SU-DHL-6 (cell line): Measurements from ENCODE around the gene SF3B1.

Experiments
- H2AFZ ChIP-seq: fragments of 200-600 bp; sonication (generic); 2 replicates; pipeline ENCODE4 v1.6.1; 2014; ENCODE audit warnings: low read depth, mild to moderate bottlenecking, moderate library complexity, mixed read lengths, antibody characterized with exemption, low read length; ENCODE audit not compliant: severe bottlenecking
- H3F3A ChIP-seq: fragments of 200-600 bp; shearing (Covaris generic); 2 replicates; pipeline ENCODE4 v1.6.0; 2016; ENCODE audit warnings: antibody characterized with exemption, mild to moderate bottlenecking; ENCODE audit not compliant: insufficient read depth
- H3K27ac ChIP-seq: fragments of 200-600 bp; sonication (generic); 2 replicates; pipeline ENCODE4 v1.5.1; 2016; ENCODE audit warnings: low read depth, mild to moderate bottlenecking, low read length, moderate library complexity, mixed read lengths
- H3K27me3 ChIP-seq: fragments of 200-600 bp; sonication (generic), shearing (Covaris generic); 2 replicates; pipeline ENCODE4 v1.6.0; 2014; ENCODE audit warnings: mild to moderate bottlenecking, low read length
- H3K36me3 ChIP-seq: fragments of 200-600 bp; sonication (generic); 2 replicates; pipeline ENCODE4 v1.6.1; 2014; ENCODE audit warnings: mild to moderate bottlenecking, low read length, mixed read lengths
- H3K4me2 ChIP-seq: fragments of 300-600, 200-600 bp; shearing (Covaris generic), sonication (generic); 2 replicates; pipeline ENCODE4 v1.6.0; 2014; ENCODE audit warnings: low read length, low read depth, mild to moderate bottlenecking; ENCODE audit not compliant: poor library complexity, severe bottlenecking
- H3K4me3 ChIP-seq: fragments of 200-600 bp; sonication (generic); 2 replicates; pipeline ENCODE4 v1.5.1; 2014; ENCODE audit warnings: antibody characterized with exemption, low read length, mild to moderate bottlenecking, mixed read lengths; ENCODE audit not compliant: insufficient read depth, poor library complexity, severe bottlenecking
- H3K79me2 ChIP-seq: fragments of 200-600 bp; sonication (generic); 2 replicates; pipeline ENCODE4 v1.6.1; 2014; ENCODE audit warnings: mild to moderate bottlenecking, low read length, moderate library complexity; ENCODE audit not compliant: insufficient read depth
- H3K9ac ChIP-seq: fragments of 200-600 bp; sonication (generic); 2 replicates; pipeline ENCODE4 v1.7.0; 2014; ENCODE audit warnings: mild to moderate bottlenecking, low read length
- H3K9me2 ChIP-seq: fragments of 200-600 bp; sonication (generic); replicated peaks from 2 replicates; pipeline ENCODE4 v1.6.1; 2014; ENCODE audit warnings: low read length; ENCODE audit not compliant: insufficient read depth
- H3K9me3 ChIP-seq: fragments of 200-600 bp; sonication (generic); 2 replicates; pipeline ENCODE4 v1.6.1; 2014; ENCODE audit warnings: low read length, mixed read lengths; ENCODE audit not compliant: insufficient read depth
- H4K20me1 ChIP-seq: fragments of 200-600 bp; sonication (generic); 2 replicates; pipeline ENCODE4 v1.6.1; 2014; ENCODE audit warnings: low read depth, mild to moderate bottlenecking, antibody characterized with exemption, low read length, moderate library complexity, mixed read lengths
- CTCF ChIP-seq: fragments of 200-600 bp; sonication (generic); IDR thresholded peaks from one replicate; pipeline ENCODE4 v1.5.1; 2017; ENCODE audit warnings: antibody characterized with exemption, mild to moderate bottlenecking, low read length, moderate library complexity; ENCODE audit not compliant: insufficient read depth, poor library complexity, severe bottlenecking
- EZH2phosphoT487 ChIP-seq: fragments of 200-600 bp; sonication (generic), shearing (Covaris generic); conservative IDR thresholded peaks from 2 replicates; pipeline ENCODE4 v1.6.1; 2018; ENCODE audit warnings: mild to moderate bottlenecking, antibody characterized with exemption, low read length, moderate library complexity, mixed read lengths

The SF3B1 gene

GRCh38 chr2:197431858-197432257 is 3.0 kb downstream of the SF3B1 start:
- peak overlapping the region; percentile 93 for H3K9ac ChIP-seq
- peak overlapping the region; percentile 89 for H3K4me2 ChIP-seq
- TF ChIP-seq EZH2phosphoT487 (no peak), CTCF (no peak)
- H3K27me3 ChIP-seq = no peaks in the 10 kb centered on the region
- H4K20me1 ChIP-seq = peaks cover 50% of the 10 kb centered on the region
- H3K4me3 ChIP-seq = peak overlapping the region; percentile 90
- H3K9me2 ChIP-seq = no peaks in the 10 kb centered on the region
- 0 out of 2 replicates have a peak, but pooled peaks cover 6% of the 10 kb centered on the region for H3K36me3 ChIP-seq
- peaks cover 7% of the 10 kb centered on the region; the same call in 1 of the 2 replicates for H3F3A ChIP-seq
- H3K79me2 ChIP-seq = peaks cover 80% of the 10 kb centered on the region
- no peaks in the 10 kb centered on the region for H3K9me3 ChIP-seq
- H2AFZ ChIP-seq = no peak overlapping the region
- H3K27ac ChIP-seq = peak overlapping the region; percentile 39; the same call in 1 of the 2 replicates

- Histone ChIP-seq H3K9ac (no peak overlapping the region), H3K9me3 (no peaks in the 10 kb centered on the region), H3K27me3 (no peaks in the 10 kb centered on the region), H3K4me3 (no peak overlapping the region), H3K27ac (no peak overlapping the region), H3K4me2 (no peak overlapping the region), H2AFZ (no peak overlapping the region), H3K79me2 (peaks cover 100% of the 10 kb centered on the region), H4K20me1 (peaks cover 70% of the 10 kb centered on the region), H3F3A (peaks cover 12% of the 10 kb centered on the region), H3K36me3 (peaks cover 15% of the 10 kb centered on the region; the same call in 1 of the 2 replicates), H3K9me2 (no peaks in the 10 kb centered on the region)
- TF ChIP-seq EZH2phosphoT487 (no peak), CTCF (no peak)
These were observed 6.8 kb downstream of the SF3B1 start for GRCh38 chr2:197427986-197428385.

- Histone ChIP-seq H4K20me1 (peaks cover 61% of the 10 kb centered on the region), H3K9me2 (no peaks in the 10 kb centered on the region), H3K27me3 (no peaks in the 10 kb centered on the region), H3K9ac (no peak overlapping the region), H3K9me3 (no peaks in the 10 kb centered on the region), H3K27ac (no peak overlapping the region), H3F3A (peaks cover 12% of the 10 kb centered on the region), H3K79me2 (peaks cover 100% of the 10 kb centered on the region), H3K36me3 (peaks cover 20% of the 10 kb centered on the region; the same call in 1 of the 2 replicates), H3K4me3 (no peak overlapping the region), H2AFZ (no peak overlapping the region), H3K4me2 (peak overlapping the region; percentile 4)
- TF ChIP-seq EZH2phosphoT487 = no peak
These were observed 7.9 kb downstream of the SF3B1 start for GRCh38 chr2:197426723-197427603.

GRCh38 chr2:197425550-197425949 is 9.3 kb downstream of the SF3B1 start:
- Histone ChIP-seq H3K9ac (no peak overlapping the region), H3K4me3 (no peak overlapping the region), H3F3A (peaks cover 14% of the 10 kb centered on the region), H3K79me2 (peaks cover 92% of the 10 kb centered on the region), H3K27me3 (no peaks in the 10 kb centered on the region), H3K9me2 (no peaks in the 10 kb centered on the region), H3K4me2 (no peak overlapping the region), H4K20me1 (peaks cover 54% of the 10 kb centered on the region), H2AFZ (no peak overlapping the region), H3K27ac (no peak overlapping the region), H3K36me3 (peaks cover 32% of the 10 kb centered on the region), H3K9me3 (no peaks in the 10 kb centered on the region)
- TF ChIP-seq EZH2phosphoT487 = no peak
- no peak for TF ChIP-seq CTCF
